Hematopoietic multipotent progenitor cell treated with erythropoietin and hydrocortisone succinate and interleukin-3 and kit ligand, for 4 days (in vitro differentiated cells): ENCODE data around the gene METTL17.
"Not testable (repeated sequence)": the region's sequence is repeated elsewhere in the genome, so short reads cannot be mapped to it uniquely, and the experiment has no call there.

Experiments
- DNase-seq: peaks from one replicate; pipeline ENCODE4 v3.0.0-alpha.2; 2015

Gene METTL17, protein sequence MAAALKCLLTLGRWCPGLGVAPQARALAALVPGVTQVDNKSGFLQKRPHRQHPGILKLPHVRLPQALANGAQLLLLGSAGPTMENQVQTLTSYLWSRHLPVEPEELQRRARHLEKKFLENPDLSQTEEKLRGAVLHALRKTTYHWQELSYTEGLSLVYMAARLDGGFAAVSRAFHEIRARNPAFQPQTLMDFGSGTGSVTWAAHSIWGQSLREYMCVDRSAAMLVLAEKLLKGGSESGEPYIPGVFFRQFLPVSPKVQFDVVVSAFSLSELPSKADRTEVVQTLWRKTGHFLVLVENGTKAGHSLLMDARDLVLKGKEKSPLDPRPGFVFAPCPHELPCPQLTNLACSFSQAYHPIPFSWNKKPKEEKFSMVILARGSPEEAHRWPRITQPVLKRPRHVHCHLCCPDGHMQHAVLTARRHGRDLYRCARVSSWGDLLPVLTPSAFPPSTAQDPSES

DNA sequence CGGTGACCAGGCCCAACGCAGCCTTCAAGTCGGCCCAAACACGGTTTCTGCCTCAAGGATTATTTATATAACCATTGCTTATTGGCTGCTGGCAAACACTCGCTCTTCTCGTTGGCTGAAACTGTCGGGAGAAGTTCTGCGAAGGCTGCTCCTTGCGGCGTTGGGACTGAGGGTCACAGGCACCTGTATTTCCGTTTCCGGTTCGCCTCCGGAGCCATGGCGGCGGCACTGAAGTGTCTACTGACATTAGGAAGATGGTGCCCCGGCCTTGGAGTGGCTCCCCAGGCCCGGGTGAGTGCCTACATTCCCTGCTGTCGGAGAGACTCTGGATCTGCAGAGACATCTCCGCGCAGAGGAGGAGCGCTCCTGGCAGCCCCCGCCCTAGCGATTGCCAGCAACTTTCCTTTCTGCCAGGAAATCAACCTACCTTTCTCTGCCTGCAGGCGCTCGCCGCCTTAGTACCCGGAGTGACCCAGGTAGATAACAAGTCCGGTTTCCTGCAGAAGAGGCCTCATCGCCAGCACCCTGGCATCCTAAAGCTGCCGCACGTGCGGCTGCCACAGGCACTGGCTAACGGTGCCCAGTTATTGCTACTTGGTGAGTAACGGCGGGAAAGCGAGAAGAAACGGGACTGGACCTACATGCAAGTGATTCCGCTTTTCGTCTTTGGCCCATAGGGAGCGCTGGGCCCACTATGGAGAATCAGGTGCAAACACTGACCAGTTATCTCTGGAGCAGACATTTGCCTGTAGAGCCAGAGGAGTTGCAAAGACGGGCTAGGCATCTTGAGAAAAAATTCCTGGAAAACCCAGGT, at the start of gene METTL17:
TSS of gene METTL17 (plus strand) at position 194 of the 814 bp plus-strand sequence. CDS start at position 217, 23 bp downstream.
- DNase-seq, result peak; percentile 99

DNA sequence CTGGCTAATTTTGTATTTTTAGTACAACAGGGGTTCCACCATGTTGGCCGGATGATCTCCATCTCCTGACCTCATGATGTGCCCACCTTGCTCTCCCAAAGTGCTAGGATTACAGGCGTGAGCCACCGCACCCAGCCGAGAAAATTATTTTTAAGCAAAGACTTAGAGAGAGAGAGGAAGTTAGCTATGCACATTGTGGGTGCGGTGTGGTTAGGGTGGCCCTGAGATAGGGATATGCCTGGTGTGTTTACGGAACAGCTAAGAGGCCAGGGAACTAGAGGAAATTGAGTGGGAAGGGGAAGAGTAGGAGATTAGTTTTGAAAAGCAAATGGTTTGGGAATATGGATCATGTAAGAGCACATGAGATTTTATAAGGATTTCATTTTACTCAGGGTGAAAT, 44.6 kb upstream of the METTL17 start:
- peak; percentile 79 for DNase-seq

- DNase-seq, result not testable (repeated sequence)
These were observed 43.1 kb upstream of the METTL17 start for GRCh38 chr14:20946707-20947106.

DNA sequence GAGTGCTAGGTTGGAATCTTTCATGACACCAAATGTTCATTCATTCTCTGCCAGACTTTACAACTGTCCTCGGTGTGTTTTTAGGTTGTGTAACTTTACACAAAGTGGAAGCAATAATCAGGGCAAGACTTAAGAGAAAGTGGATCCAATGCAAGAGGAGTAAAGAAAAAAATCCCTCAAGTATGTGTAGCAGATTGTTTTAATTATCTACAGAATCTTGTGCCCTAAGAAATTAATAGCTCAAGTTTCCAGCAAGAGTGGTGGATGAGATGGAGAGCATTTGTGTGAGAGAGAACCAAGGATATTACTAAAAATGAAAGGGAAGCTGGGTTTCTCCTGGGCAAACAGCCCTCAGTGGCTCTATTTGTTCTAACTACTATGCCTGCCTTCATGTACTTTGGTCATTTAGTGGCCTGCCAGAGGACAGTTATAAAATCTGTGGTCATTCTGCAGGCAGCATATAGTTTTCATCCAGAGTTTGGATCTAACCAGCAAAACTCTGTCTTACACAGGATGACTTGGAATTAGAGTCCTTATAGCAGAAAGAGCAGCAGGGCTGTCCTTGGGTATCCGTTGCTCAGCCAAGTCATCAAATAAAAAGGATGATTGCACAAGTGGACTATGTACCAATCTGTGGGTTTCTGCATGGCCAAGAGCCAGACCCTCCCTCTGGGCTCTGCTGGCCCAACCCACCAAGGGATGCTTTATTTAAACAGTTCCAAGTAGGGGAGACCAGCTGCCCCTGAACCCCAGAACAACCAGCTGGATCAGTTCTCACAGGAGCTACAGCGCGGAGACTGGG, 34.8 kb upstream of the METTL17 start, which contains the start of gene RNASE2:
TSS of gene RNASE2 (plus strand) at position 752 of the 802 bp plus-strand sequence. CDS start 285 bp downstream, outside the sequence.
- DNase-seq, result peak; percentile 83

DNA sequence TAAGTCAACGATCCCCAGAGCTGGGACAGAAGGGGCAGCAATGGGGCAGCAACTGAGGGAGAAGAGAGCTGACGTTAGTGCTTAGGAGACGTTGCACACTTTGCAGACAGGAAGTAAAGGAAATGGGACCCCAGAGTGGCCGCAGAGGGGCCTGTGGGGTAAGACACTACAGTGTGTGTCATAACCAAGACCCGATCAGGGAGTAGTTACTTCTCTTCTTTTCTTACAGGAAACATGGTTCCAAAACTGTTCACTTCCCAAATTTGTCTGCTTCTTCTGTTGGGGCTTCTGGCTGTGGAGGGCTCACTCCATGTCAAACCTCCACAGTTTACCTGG, 34.3 kb upstream of the METTL17 start:
- peak; percentile 79 for DNase-seq

DNA sequence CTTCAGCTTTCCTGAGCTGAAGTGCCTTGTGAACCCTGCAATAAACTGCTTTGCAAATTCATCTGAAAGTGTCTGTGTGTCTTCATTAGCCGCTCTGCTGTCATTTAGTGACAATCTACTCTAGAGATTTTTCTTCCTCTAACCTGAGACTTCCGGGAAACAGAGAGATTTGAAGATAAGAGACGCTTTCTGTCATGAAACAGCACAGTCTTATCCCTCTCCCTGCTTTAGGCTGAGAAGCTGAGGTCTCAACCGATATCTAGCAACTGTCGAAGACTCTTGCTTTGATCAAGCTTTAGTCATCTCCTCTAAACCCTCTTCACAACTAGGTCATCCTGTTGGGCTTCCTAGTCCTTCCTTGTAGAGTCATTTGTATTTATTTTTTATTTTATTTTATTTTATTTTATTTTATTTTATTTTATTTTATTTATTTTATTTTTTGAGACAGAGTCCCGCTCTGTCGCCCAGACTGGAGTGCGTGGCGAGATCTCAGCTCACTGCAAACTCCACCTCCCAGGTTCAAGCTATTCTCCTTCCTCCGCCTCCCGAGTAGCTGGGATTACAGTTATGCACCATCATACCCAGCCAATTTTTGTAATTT, 33.3 kb upstream of the METTL17 start:
- peak; percentile 30 for DNase-seq

GRCh38 chr14:20958946-20959345, 30.8 kb upstream of the METTL17 start:
- DNase-seq, result not testable (repeated sequence)

DNA sequence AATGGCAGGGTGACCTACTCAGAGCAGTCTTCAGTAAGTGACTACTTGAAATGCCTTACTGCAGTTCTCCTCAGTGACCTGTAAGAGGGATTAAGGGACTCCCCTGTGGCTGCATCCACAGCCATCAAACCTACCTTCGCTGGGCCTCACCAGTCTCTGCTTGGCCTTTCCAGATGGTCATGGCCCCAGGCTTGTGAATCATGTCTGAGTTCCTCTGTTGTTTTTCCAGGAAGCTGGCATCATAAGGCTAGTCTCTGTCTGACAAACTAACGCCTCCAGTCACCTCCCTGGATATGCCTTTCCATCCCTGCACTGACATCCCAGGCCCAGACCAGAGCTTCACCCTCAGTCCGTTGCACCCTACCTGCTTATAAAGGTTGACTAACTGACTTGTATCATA, 20.4 kb upstream of the METTL17 start:
- DNase-seq, result no peak

- DNase-seq, result no peak
These were observed 19.2 kb upstream of the METTL17 start for GRCh38 chr14:20970647-20970982.

GRCh38 chr14:20970983-20971704, 18.6 kb upstream of the METTL17 start:
- peak; percentile 92 for DNase-seq

DNA sequence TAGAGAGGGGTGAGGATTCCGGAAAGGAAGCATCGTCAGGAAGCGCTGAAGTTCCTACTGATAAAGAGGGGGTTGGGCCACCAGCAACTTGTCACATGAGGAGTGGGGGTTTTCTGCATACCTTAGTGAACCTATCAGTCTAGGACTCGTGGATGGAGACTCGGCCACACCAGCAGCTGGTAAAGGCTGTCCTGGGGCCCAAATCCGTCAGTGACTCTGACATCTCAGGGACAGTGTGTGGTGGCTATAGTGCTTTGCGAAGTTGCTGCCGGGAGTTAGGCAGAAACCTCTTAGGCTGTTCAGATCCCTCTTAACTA, 18.1 kb upstream of the METTL17 start:
- DNase-seq, result no peak

DNA sequence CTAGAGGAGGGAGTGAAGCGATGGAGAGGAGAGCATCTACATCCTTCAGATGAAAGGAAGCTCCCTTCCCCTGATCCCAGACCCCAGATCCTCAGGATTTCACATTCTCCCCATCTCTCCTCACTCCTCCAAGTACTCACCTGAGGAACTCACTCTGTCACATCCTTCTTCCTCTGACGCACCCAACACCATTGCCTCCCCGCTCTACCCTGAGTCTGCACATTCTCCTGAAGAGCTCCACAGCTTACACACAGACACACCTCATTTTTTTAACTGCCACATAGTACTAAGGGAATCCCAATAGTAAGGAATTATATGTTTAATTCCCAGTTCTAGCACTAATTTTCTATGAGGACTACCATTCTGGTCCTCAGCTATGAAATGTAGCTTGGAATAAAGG, 16.3 kb upstream of the METTL17 start:
- DNase-seq, result no peak

DNA sequence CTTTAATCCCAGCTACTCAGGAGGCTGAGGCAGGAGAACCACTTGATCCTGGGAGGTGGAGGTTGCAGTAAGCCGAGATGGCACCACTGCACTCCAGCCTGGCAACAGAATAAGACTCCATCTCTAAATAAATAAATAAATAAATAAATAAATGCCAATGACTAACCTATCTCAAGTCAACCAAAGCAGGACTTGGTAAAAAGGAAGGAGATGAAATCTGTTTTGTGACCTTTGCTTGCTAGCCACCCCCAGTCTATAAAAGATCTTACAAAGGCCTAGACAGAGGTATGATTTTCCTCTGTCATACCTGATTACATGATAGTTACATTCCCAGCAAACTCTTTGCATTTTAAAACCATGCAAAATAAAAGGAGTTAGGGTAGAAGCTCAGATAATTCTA, 13.5 kb upstream of the METTL17 start:
- no peak for DNase-seq

- no peak for DNase-seq
These were observed 11.1 kb upstream of the METTL17 start for GRCh38 chr14:20978687-20979086.

GRCh38 chr14:20980906-20981305, 8.9 kb upstream of the METTL17 start:
- DNase-seq, result no peak

- DNase-seq, result no peak
These were observed 7.0 kb upstream of the METTL17 start for GRCh38 chr14:20982646-20983369.

DNA sequence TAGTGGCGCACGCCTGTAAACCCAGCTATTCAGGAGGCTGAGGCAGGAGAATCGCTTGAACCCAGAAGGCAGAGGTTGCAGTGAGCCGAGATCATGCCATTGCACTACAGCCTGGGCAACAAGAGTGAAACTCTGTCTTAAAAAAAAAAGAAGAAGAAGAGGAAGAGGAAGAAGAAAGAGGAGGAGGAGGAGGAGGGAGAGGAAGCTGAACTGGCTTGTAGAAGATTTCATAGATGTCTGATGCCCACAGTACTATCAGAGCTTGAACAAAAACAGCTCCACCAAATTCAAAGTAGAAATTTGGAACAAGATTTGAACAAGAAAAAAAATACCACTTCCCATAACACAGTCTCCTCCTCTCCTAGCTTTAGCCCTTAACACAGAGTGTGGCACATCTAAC, 4.1 kb upstream of the METTL17 start:
- peak; percentile 15 for DNase-seq

DNA sequence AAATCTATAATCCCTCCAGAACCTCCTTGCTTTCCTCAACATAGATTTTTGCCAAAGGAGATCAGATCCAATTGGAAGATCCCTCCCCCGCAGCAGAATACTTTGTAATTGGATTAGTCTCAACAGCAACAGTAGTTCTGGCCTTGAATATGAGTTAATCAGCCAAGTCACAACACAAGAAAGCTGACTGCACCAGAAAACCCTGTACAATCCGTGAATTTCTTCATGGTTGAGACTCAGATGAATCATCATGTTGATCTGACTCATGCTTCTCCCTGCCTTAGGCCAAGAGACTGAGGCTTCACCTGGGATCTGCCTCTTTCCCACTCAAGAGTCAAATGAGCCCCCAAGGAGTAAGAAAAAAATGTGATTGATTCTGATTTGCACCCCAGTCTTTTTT, 3.0 kb upstream of the METTL17 start:
- no peak for DNase-seq

GRCh38 chr14:20988717-20989470, 886 bp upstream of the METTL17 start:
- no peak for DNase-seq

DNA sequence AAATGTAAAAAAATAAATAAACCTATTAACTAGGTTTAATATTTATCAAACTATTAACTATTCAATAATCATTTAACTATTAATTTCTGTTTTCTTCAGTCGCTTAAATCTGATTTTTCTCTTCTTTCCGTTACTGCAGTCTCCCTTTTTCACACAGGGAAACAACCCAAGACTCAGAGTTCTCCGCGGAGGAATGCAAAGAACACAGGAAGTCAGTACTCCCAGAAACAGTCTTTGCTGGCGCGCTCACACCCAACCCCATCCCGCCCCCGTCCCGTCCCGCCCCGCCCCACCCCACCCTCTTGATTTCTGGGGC, 351 bp upstream of the METTL17 start:
- DNase-seq, result no peak

- no peak for DNase-seq
These were observed 6.7 kb downstream of the METTL17 start for GRCh38 chr14:20996521-20996920.
